Measurements from ENCODE around the gene PHF10.

The PHF10 gene

DNA sequence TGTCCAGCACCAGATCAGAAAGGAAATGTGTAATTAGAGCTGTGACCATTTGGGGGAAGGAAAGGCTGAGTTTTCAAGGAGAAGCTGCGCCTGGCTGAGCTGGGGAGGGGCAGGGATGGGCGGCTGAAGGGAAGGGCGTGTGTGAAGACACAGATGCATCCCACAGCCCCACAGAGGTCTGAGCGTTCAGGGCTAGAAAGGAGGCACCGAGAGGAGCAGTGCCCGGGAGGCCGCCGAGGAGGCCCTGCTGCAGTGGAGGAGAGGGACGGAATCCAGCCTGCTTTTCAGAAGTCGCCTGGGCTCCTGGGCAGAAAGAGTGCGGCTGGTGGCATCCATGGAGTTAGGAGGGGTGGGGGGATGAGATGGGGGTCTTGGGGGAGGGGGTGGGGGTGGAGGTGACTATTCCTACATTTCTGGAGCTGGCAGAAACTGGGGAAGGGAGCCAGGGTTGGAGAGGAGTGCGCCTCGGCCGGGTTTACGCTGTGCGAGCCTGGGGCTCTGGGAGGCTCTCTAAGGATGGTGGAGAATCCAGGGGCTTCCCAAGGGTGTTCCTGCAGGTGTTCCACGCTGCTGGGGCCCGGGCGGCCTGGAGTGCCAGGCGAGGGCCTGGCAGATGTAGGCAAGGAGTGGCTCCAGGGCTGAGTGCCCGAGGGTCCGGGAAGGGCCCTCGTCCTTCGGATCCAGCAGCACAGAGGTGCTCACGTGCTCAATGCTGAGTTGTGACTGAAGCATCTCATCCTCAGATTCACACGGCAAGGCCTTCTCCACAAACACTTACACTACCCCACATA lies 64.3 kb downstream of the PHF10 start:
- TF ChIP-seq, protein P1, sequence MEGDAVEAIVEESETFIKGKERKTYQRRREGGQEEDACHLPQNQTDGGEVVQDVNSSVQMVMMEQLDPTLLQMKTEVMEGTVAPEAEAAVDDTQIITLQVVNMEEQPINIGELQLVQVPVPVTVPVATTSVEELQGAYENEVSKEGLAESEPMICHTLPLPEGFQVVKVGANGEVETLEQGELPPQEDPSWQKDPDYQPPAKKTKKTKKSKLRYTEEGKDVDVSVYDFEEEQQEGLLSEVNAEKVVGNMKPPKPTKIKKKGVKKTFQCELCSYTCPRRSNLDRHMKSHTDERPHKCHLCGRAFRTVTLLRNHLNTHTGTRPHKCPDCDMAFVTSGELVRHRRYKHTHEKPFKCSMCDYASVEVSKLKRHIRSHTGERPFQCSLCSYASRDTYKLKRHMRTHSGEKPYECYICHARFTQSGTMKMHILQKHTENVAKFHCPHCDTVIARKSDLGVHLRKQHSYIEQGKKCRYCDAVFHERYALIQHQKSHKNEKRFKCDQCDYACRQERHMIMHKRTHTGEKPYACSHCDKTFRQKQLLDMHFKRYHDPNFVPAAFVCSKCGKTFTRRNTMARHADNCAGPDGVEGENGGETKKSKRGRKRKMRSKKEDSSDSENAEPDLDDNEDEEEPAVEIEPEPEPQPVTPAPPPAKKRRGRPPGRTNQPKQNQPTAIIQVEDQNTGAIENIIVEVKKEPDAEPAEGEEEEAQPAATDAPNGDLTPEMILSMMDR (conservative IDR thresholded peaks at IDR 0.05; ENCODE audit: low read depth, low read length), result no peak
- H3K36me3 ChIP-seq (ENCODE audit: insufficient read depth), result no peaks in the 10 kb centered on the region
- H2AFZ ChIP-seq (ENCODE audit: low read depth), result no peak overlapping the region
- no peaks in the 10 kb centered on the region for H4K20me1 ChIP-seq (ENCODE audit: insufficient read depth)
- H3K27ac ChIP-seq, result no peak overlapping the region
- H3K4me1 ChIP-seq (ENCODE audit: low read depth, poor library complexity, severe bottlenecking), result no peaks in the 10 kb centered on the region
- no peaks in the 10 kb centered on the region for H3K27me3 ChIP-seq (ENCODE audit: insufficient read depth, low read depth)
- H3K9ac ChIP-seq, result no peak overlapping the region
- no peak overlapping the region for H3K4me3 ChIP-seq (IDR thresholded peaks at IDR 0.05; ENCODE audit: insufficient read depth, low read depth, low read length)
- no peaks in the 10 kb centered on the region for H3K79me2 ChIP-seq (ENCODE audit: insufficient read depth, low read depth)
- no peak overlapping the region for H3K4me2 ChIP-seq

DNA sequence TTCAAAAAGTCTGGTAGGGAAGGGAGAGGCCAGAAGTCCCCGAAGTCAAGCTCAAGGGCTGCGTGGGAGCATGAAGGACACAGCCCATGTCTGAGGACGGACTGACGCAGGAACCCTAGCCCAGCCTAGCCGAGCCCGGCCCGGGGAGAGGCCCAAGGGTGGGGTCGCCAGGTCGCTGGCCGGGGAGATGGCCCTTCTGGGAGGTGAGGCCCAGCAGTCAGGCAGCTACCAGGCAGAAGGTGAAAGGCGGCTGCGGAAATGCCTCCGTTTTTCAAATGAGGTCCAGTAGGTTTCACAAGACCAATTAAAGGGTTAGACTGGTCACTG lies 67.1 kb downstream of the PHF10 start:
- Histone ChIP-seq H4K20me1 (ENCODE audit: insufficient read depth) (no peaks in the 10 kb centered on the region), H3K79me2 (ENCODE audit: insufficient read depth, low read depth) (no peaks in the 10 kb centered on the region), H3K27me3 (ENCODE audit: insufficient read depth, low read depth) (no peaks in the 10 kb centered on the region), H3K9ac (no peak overlapping the region), H3K4me2 (no peak overlapping the region), H3K36me3 (ENCODE audit: insufficient read depth) (no peaks in the 10 kb centered on the region), H2AFZ (ENCODE audit: low read depth) (no peak overlapping the region), H3K4me3 (IDR thresholded peaks at IDR 0.05; ENCODE audit: insufficient read depth, low read depth, low read length) (no peak overlapping the region), H3K27ac (no peak overlapping the region), H3K4me1 (ENCODE audit: low read depth, poor library complexity, severe bottlenecking) (peaks cover 9% of the 10 kb centered on the region)
- TF ChIP-seq, protein P1 (conservative IDR thresholded peaks at IDR 0.05; ENCODE audit: low read depth, low read length), result no peak

DNA sequence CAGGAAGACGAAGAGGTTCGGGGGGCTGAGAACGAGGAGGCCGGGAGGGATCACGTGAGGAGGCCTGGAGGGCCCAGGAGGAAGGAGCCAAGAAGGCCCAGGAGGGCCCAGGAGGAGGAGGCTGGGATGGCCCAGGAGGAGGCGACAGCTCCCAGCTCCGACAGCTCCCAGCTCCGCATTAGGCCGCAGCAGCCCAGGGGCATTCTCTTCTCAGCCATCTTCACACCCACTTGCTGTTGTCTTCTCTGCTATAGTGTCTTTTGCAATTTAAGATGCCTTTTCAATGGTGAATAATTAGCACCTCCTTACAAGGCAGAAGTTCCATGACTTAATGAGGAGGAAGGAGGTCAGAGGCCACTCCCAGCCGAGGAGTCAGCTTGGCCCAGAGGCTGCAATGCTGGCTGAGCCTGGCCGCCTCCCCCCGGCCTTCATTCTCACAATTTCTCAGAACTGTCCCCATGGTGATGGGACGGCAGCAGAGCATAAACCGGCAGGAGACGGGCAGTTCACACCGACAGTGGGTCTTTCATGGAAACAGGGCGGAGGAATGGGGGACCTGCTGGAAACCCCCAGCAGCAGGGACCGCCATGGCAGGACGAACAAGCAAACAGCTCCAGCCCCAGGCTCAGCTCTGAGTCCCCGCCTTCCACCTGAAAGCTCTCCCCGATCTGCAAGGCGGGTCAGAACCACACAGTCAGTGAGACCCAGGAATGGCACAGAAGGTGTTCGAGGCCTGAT lies 67.6 kb downstream of the PHF10 start:
- Histone ChIP-seq H4K20me1 (ENCODE audit: insufficient read depth) (no peaks in the 10 kb centered on the region), H3K4me1 (ENCODE audit: low read depth, poor library complexity, severe bottlenecking) (peaks cover 9% of the 10 kb centered on the region), H2AFZ (ENCODE audit: low read depth) (no peak overlapping the region), H3K27ac (no peak overlapping the region), H3K27me3 (ENCODE audit: insufficient read depth, low read depth) (no peaks in the 10 kb centered on the region), H3K9ac (no peak overlapping the region), H3K36me3 (ENCODE audit: insufficient read depth) (no peaks in the 10 kb centered on the region), H3K79me2 (ENCODE audit: insufficient read depth, low read depth) (no peaks in the 10 kb centered on the region), H3K4me3 (IDR thresholded peaks at IDR 0.05; ENCODE audit: insufficient read depth, low read depth, low read length) (no peak overlapping the region), H3K4me2 (no peak overlapping the region)
- TF ChIP-seq, protein P1 (conservative IDR thresholded peaks at IDR 0.05; ENCODE audit: low read depth, low read length), result no peak

DNA sequence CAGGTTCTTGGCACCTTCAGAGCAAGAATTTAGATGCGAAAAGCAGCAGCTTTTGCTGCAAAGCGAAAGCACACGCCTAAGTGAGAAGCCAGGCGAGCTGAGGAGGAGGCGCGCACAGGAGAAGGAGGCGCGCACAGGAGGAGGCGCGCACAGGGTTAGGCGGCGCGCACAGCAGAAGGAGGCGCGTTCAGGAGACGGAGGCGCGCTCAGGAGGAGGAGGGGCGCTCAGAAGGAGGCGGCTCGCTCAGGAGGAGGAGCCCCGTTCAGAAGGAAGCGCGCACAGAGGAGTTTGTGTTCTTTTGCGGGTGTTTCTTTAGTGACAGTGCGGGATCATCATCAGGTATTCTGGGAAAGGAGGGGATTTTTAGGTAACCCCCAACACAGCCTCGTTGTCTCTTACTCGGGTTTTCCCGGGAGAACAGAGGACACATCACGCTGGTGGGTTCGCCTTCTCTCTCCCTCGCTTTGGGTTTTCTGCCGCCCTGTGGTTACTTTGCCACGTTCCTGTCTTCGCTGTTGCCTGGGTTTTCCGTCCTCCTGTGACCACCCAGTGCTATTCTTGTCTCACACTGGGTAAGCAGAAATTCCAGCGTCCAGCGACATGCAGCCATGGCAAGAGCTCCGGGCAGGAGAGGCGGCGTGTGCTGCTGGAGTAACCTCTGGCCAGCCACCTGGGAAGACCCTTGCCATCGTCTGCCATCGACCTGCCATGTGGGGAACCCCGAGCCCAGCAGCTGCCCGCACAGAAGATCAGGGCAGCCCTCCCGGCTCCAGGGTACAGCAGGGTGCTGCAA lies 69.5 kb downstream of the PHF10 start:
- TF ChIP-seq, protein P1 (conservative IDR thresholded peaks at IDR 0.05; ENCODE audit: low read depth, low read length), result 0 out of 2 replicates have a peak, but pooled peaks have one; percentile 17
- no peaks in the 10 kb centered on the region for H3K79me2 ChIP-seq (ENCODE audit: insufficient read depth, low read depth)
- no peaks in the 10 kb centered on the region for H3K27me3 ChIP-seq (ENCODE audit: insufficient read depth, low read depth)
- peaks cover 9% of the 10 kb centered on the region for H3K4me1 ChIP-seq (ENCODE audit: low read depth, poor library complexity, severe bottlenecking)
- H3K27ac ChIP-seq, result peak overlapping the region; percentile 79
- H3K36me3 ChIP-seq (ENCODE audit: insufficient read depth), result no peaks in the 10 kb centered on the region
- peak overlapping the region; percentile 88 for H2AFZ ChIP-seq (ENCODE audit: low read depth)
- no peak overlapping the region for H3K4me3 ChIP-seq (IDR thresholded peaks at IDR 0.05; ENCODE audit: insufficient read depth, low read depth, low read length)
- peak overlapping the region; percentile 79 for H3K9ac ChIP-seq
- peak overlapping the region; percentile 64 for H3K4me2 ChIP-seq
- H4K20me1 ChIP-seq (ENCODE audit: insufficient read depth), result no peaks in the 10 kb centered on the region
